ENCODE results near the gene GALC. TPM values are rescaled to one million over a fixed set of nuclear protein-coding genes. Genes with fewer than 3 reads are reported as not detected.

Gene GALC

DNA sequence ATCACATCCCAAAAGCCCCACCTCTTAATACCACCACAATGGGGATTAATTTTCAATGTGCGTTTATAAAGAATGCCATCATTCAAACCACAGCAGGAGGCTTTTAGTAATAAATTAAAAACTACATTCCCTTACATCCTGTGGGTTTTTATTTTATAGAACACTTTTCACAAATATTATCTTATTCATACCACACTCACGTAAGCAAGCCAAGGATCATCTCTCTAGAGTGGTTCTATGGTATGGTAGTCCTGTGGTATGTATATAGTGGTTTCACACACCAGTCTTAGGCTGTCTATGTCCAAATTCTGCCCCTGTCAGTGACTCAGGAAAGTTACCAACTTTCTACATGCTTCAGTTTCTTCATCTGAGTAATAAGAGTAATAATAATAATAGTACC lies 100.2 kb downstream of the GALC start:
- Histone ChIP-seq H3K79me1 (ENCODE audit: low read length) (no peaks in the 10 kb centered on the region), H3K79me2 (ENCODE audit: control insufficient read depth, insufficient read depth, low read length) (no peaks in the 10 kb centered on the region), H3K56ac (ENCODE audit: low read length) (no peak overlapping the region), H3K23ac (ENCODE audit: low read length) (no peak overlapping the region), H4K8ac (ENCODE audit: low read depth, low read length) (no peak overlapping the region), H3K4ac (ENCODE audit: low read depth, low read length) (no peak overlapping the region), H3K27ac (ENCODE audit: low read depth, low read length) (no peak overlapping the region), H2BK120ac (ENCODE audit: low read depth, low read length) (no peak overlapping the region), H4K5ac (ENCODE audit: low read length) (no peak overlapping the region), H3K4me1 (ENCODE audit: control insufficient read depth, low read depth, low read length) (no peaks in the 10 kb centered on the region), H3K4me2 (ENCODE audit: low read length) (no peak overlapping the region), H2BK15ac (replicated peaks; ENCODE audit: low read depth) (no peak overlapping the region), H3K4me3 (ENCODE audit: low read length) (no peak overlapping the region), H2AK5ac (ENCODE audit: low read length) (no peak overlapping the region), H2BK5ac (ENCODE audit: low read length) (no peak overlapping the region), H3K27me3 (ENCODE audit: insufficient read depth, low read length, poor library complexity) (no peaks in the 10 kb centered on the region), H3K9ac (ENCODE audit: low read length) (no peak overlapping the region), H3K36me3 (ENCODE audit: control insufficient read depth, insufficient read depth, low read length) (no peaks in the 10 kb centered on the region), H3K18ac (ENCODE audit: low read length) (no peak overlapping the region)
- WGBS (ENCODE audit: extremely low coverage, insufficient coverage, low lambda C conversion rate) = 100% methylated on average over 1 of the region's 2 CpGs
- DNase-seq = no peak

DNA sequence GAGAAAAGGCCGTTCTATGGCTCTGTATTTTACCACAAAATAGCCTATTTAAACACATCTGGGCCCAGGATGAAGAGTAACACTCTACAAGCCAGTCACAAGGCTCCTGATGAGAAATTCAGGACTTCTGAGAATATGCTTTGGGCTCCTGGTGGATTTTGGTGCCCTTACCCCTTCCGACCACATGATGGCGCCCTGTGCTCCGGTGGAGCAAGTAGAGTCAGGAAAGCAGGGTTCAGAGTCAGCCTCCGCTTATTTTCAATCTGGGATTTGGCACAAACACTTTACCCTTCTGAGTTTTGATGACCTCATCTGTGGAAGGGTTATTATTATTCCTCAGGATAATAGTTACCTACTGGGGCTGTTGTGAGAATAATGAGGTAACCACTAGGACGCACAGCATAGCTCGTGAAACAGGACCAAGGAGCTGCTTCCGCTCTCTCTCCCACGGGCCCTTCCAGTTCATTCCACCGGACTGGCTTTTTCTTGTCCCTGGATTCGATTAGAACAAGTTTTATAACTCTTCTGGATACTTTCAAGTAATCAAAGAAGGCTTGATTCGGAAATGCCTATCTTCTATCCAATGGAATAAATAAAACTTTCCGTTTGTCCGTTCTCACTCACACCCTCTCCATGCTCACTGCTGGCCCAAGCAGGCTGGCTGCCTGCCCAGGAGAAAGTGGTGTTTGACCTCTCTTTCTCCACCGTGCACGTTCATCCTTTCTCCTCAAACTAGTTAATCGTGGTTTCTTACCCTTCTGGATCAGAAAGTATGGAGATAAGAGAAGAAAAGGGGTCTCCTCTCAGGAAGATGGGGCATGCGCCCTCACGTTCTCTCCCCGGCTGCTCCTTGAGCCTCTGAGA lies 104.6 kb downstream of the GALC start:
- no peak overlapping the region for H3K18ac ChIP-seq (ENCODE audit: low read length)
- no peaks in the 10 kb centered on the region for H3K36me3 ChIP-seq (ENCODE audit: control insufficient read depth, insufficient read depth, low read length)
- H2AK5ac ChIP-seq (ENCODE audit: low read length) = no peak overlapping the region
- no peaks in the 10 kb centered on the region for H3K27me3 ChIP-seq (ENCODE audit: insufficient read depth, low read length, poor library complexity)
- no peak overlapping the region for H3K27ac ChIP-seq (ENCODE audit: low read depth, low read length)
- H3K79me2 ChIP-seq (ENCODE audit: control insufficient read depth, insufficient read depth, low read length) = no peaks in the 10 kb centered on the region
- H3K4me3 ChIP-seq (ENCODE audit: low read length) = no peak overlapping the region
- no peak overlapping the region for H2BK15ac ChIP-seq (replicated peaks; ENCODE audit: low read depth)
- no peak overlapping the region for H3K9ac ChIP-seq (ENCODE audit: low read length)
- H4K8ac ChIP-seq (ENCODE audit: low read depth, low read length) = peak overlapping the region; percentile 39
- no peak overlapping the region for H3K4me2 ChIP-seq (ENCODE audit: low read length)
- no peak overlapping the region for H4K5ac ChIP-seq (ENCODE audit: low read length)
- no peaks in the 10 kb centered on the region for H3K4me1 ChIP-seq (ENCODE audit: control insufficient read depth, low read depth, low read length)
- WGBS (ENCODE audit: extremely low coverage, insufficient coverage, low lambda C conversion rate) = no CpG with 5 or more reads among the region's 20 CpGs
- DNase-seq = peak; percentile 75
- H3K4ac ChIP-seq (ENCODE audit: low read depth, low read length) = no peak overlapping the region
- H2BK120ac ChIP-seq (ENCODE audit: low read depth, low read length) = no peak overlapping the region
- H3K79me1 ChIP-seq (ENCODE audit: low read length) = no peaks in the 10 kb centered on the region
- H3K56ac ChIP-seq (ENCODE audit: low read length) = no peak overlapping the region
- no peak overlapping the region for H2BK5ac ChIP-seq (ENCODE audit: low read length)
- H3K23ac ChIP-seq (ENCODE audit: low read length) = no peak overlapping the region

DNA sequence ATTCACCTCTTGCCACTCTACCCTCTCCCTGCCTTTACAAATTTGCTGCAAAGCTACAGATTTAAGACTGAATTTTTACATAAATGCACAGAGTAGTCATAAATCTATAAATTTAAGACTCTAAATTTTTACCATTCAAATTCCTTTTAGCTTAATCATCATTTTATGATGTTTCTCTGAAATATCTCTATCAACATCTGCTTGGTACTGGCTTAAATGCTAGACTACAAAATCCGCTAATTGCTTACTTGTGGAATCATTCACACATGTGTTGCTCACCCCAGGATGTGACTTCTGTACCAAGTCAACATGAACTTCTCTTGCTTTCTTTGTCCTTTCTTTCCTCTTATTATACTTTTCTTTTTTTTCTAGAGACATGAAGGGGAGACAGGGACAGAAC lies 109.2 kb downstream of the GALC start:
- Histone ChIP-seq H3K36me3 (ENCODE audit: control insufficient read depth, insufficient read depth, low read length) (no peaks in the 10 kb centered on the region), H3K4me2 (ENCODE audit: low read length) (no peak overlapping the region), H2BK5ac (ENCODE audit: low read length) (no peak overlapping the region), H3K23ac (ENCODE audit: low read length) (no peak overlapping the region), H4K5ac (ENCODE audit: low read length) (no peak overlapping the region), H3K56ac (ENCODE audit: low read length) (no peak overlapping the region), H3K79me1 (ENCODE audit: low read length) (no peaks in the 10 kb centered on the region), H3K9ac (ENCODE audit: low read length) (no peak overlapping the region), H4K8ac (ENCODE audit: low read depth, low read length) (no peak overlapping the region), H3K18ac (ENCODE audit: low read length) (no peak overlapping the region), H3K79me2 (ENCODE audit: control insufficient read depth, insufficient read depth, low read length) (no peaks in the 10 kb centered on the region), H2BK15ac (replicated peaks; ENCODE audit: low read depth) (no peak overlapping the region), H3K27ac (ENCODE audit: low read depth, low read length) (no peak overlapping the region), H3K4me3 (ENCODE audit: low read length) (no peak overlapping the region), H2AK5ac (ENCODE audit: low read length) (no peak overlapping the region), H2BK120ac (ENCODE audit: low read depth, low read length) (no peak overlapping the region), H3K4me1 (ENCODE audit: control insufficient read depth, low read depth, low read length) (no peaks in the 10 kb centered on the region), H3K27me3 (ENCODE audit: insufficient read depth, low read length, poor library complexity) (no peaks in the 10 kb centered on the region), H3K4ac (ENCODE audit: low read depth, low read length) (no peak overlapping the region)
- no peak for DNase-seq
- no CpG with 5 or more reads among the region's 1 CpG for WGBS (ENCODE audit: extremely low coverage, insufficient coverage, low lambda C conversion rate)

Small RNAs within 50 kb of the gene (small RNA-seq; reads per million reads assigned to genes)
- gene RNU6-835P (ENCODE audit: insufficient read depth) = not detected

Measured in mesendoderm (in vitro differentiated cells).